ENCODE data around the gene BRCA2. TPM values are rescaled to one million over a fixed set of nuclear protein-coding genes. Genes with fewer than 3 reads are reported as not detected.

Gene BRCA2
- total and polyA plus RNA-seq, 9 of the 15 experiments (the other 6 are each of a cell fraction or from before 2014, with no cell fraction given): 4.1 to 17.3 (median 5.8) TPM

GRCh38 chr13:32347651-32348050 is 32.3 kb downstream of the BRCA2 start (continued):
- TF ChIP-seq MNT (conservative IDR thresholded peaks at IDR 0.05) (no peak), ZNF609 (CRISPR knock-in tag; IDR thresholded peaks at IDR 0.05; ENCODE audit: borderline replicate concordance) (no peak), FOSL1 (tag; conservative IDR thresholded peaks at IDR 0.05) (no peak), HES1 (IDR thresholded peaks at IDR 0.05; ENCODE audit: low read depth) (no peak)
